ENCODE data around the gene WFIKKN1.

Gene WFIKKN1

DNA sequence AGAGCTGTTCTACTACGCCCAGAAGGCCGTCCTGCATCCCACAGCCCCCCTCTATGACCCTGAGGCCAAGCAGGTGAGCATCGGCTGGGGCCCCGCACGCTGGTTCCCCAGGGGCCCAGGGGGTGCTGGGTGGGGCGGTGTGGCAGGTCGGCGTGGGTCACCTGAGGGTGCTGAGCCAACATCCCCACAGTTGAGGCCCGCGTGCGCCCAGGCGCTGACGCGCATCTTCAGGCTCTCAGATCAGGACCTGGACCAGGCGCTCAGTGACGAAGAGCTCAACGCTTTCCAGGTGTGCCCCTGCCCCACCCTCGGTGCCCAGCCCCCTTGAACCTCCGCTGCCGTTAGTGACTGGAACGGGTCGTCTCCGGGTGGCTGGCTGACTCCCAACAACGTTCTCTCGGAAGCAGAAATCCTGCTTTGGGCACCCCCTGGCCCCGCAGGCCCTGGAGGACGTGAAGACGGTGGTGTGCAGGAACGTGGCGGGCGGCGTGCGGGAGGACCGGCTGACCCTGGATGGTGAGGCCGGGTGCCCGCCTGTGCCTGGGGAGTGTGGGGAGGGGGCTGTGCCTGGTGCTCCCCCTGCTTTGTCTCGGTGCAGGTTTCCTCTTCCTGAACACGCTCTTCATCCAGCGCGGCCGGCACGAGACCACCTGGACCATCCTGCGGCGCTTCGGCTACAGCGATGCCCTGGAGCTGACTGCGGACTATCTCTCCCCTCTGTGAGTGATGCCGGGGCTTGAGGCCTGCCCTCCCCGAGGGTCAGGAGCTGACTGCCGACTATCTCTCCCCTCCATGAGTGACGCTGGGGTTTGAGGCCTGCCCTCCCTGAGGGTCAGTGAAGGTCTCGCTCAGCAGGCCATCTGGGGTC lies 39.9 kb downstream of the WFIKKN1 start:
- ATAC-seq (replicated peaks) = no peak
- peaks cover 21 to 41% of the 10 kb centered on the region in 2 donors for H3K36me3 Mint-ChIP-seq
- DNase-seq = no peak
- H3K9me3 Mint-ChIP-seq = no peaks in the 10 kb centered on the region
- H3K27me3 Mint-ChIP-seq = peaks cover 7 to 9% of the 10 kb centered on the region in 2 donors
- peaks cover 14 to 31% of the 10 kb centered on the region in 2 donors for H3K4me1 Mint-ChIP-seq
- no peak overlapping the region for H3K4me3 Mint-ChIP-seq
- H3K27ac Mint-ChIP-seq = no peak overlapping the region

DNA sequence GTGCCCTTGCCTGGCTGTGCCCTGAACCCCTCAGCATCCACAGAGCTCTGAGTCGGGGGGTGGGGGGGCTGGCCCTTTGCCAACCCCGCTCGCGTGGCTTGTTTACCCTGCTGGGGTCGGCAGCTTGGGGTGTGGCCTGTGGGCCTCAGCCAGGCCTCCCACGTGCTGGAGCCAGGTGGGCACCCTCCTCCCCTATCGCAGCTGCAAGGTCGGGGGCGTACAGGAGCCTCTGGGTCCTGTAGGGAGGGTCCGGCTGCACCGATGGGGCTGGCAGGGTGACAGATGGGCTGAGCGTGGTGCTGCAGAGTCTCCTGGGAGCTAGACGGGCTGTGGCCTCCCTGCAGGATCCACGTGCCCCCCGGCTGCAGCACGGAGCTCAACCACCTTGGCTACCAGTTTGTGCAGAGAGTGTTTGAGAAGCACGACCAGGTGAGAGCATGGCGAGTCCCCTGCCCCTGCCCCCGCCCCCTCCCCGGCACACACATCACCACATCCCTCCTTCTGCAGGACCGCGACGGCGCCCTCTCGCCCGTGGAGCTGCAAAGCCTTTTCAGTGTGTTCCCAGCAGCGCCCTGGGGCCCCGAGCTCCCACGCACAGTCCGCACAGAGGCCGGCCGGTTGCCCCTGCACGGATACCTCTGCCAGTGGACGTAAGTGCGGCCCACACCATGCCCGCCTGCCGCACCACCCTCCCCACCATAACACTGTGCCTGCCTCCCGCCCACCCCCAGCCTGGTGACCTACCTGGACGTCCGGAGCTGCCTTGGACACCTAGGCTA lies 40.8 kb downstream of the WFIKKN1 start:
- ATAC-seq (replicated peaks) (no peak), DNase-seq (no peak)
- Mint-ChIP-seq H3K4me1 (peaks cover 15 to 31% of the 10 kb centered on the region in 2 donors), H3K9me3 (no peaks in the 10 kb centered on the region), H3K27ac (no peak overlapping the region), H3K4me3 (no peak overlapping the region), H3K27me3 (peaks cover 8 to 9% of the 10 kb centered on the region in 2 donors), H3K36me3 (peaks cover 21 to 41% of the 10 kb centered on the region in 2 donors)

DNA sequence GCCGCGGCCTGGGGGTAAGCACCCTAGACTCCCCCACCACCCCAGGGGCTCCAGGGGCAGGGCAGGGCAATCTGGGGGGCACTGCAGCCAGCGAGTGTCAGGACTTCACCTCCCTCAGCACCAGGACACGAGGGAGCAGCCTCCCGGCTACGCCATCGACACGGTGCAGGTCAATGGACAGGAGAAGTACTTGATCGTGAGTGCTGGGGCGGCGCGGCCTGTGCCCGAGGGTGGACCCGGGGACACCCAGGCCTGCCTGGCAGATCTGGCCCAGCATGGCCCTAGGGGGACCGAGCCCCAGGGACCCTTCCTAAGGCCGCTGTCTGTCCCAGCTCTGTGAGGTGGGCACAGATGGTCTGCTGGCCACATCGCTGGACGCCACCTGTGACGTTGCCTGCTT lies 41.6 kb downstream of the WFIKKN1 start:
- peaks cover 21 to 41% of the 10 kb centered on the region in 2 donors for H3K36me3 Mint-ChIP-seq

DNA sequence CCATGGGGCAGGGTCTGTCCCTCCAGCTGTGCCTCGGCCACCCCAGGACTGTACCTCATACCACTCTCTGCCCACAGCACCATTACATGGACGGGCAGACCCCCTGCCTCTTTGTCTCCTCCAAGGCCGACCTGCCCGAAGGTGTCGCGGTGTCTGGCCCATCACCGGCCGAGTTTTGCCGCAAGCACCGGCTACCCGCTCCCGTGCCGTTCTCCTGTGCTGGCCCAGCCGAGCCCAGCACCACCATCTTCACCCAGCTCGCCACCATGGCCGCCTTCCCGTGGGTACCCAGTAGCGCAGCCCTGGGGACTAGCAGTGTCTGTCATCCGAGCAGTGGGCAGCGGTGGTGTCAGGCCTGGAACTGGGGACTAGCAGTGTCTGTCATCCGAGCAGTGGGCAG lies 42.1 kb downstream of the WFIKKN1 start:
- Mint-ChIP-seq H3K36me3 (peaks cover 21 to 41% of the 10 kb centered on the region in 2 donors), H3K27me3 (peaks cover 13 to 22% of the 10 kb centered on the region in 2 donors), H3K4me3 (no peak overlapping the region), H3K4me1 (peaks cover 15 to 26% of the 10 kb centered on the region in 2 donors), H3K27ac (no peak overlapping the region), H3K9me3 (no peaks in the 10 kb centered on the region)
- DNase-seq (no peak), ATAC-seq (replicated peaks) (no peak)

More for the DNA sequence above, 41.6 kb downstream of the WFIKKN1 start:
- H3K27ac Mint-ChIP-seq = no peak overlapping the region
- H3K4me1 Mint-ChIP-seq = peaks cover 17 to 31% of the 10 kb centered on the region in 2 donors
- H3K4me3 Mint-ChIP-seq = no peak overlapping the region
- ATAC-seq (replicated peaks) = no peak
- peaks cover 13 to 17% of the 10 kb centered on the region in 2 donors for H3K27me3 Mint-ChIP-seq
- DNase-seq = no peak
- no peaks in the 10 kb centered on the region for H3K9me3 Mint-ChIP-seq

DNA sequence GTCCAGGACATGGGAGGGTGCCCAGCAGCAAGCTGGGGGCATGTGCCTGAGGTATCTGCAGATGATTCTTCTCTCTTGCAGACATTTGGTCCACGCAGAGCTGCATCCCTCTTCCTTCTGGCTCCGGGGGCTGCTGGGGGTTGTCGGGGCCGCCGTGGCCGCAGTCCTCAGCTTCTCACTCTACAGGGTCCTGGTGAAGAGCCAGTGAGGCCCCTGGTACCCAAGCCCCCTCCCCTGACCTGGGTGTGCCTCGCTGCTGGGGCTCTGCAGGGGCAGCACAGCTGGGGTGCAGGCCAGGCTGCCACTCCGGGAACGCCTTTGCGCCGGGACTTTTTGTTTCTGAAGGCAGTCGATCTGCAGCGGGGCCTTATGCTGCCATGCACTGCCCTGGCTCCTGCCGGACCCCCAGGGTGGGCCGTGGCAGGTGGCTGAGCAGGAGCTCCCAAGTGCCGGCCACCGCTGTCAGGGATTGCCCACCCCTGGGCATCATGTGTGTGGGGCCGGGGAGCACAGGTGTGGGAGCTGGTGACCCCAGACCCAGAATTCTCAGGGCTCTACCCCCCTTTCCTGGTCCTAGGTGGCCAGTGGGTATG lies 42.7 kb downstream of the WFIKKN1 start:
- H3K4me3 Mint-ChIP-seq = no peak overlapping the region
- peaks cover 21 to 41% of the 10 kb centered on the region in 2 donors for H3K36me3 Mint-ChIP-seq
- H3K27me3 Mint-ChIP-seq = peaks cover 13 to 25% of the 10 kb centered on the region in 2 donors
- peaks cover 16 to 25% of the 10 kb centered on the region in 2 donors for H3K4me1 Mint-ChIP-seq
- DNase-seq (no peak), ATAC-seq (replicated peaks) (no peak)
- no peaks in the 10 kb centered on the region for H3K9me3 Mint-ChIP-seq
- H3K27ac Mint-ChIP-seq = no peak overlapping the region

DNA sequence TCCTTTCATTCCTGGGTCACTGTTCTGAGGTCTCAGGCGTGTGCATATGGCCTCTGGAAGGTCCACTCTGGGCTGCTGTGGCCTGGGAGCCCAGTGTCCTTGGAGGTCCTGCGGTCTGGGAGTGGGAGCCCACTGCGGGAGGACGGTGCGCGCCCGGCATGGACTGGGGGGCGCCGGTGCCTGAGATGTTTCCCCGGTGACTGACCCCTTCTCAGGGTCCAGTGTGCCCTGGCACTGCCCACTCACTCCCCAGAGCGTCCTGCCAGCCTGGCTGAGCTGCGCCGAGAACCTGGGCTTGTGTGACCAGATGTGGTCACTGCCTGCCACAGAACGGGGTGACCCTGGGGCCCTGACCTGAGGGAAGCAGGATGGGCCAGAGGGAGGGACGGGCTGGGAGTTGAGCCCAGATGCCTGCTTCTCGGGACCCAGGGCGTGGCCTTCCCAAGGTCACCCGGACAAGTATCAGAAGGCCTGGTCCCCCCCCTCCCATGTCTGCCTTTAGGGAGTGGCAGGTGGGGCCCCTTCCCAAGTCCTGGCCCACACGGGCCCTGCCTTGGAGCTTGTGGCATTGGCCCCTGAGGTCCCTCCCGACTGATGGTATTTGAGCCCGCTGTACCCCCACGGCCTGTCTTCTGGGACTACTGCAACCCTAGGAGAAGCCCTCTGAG lies 43.6 kb downstream of the WFIKKN1 start:
- Mint-ChIP-seq H3K4me1 (peaks cover 15 to 25% of the 10 kb centered on the region in 2 donors), H3K36me3 (peaks cover 15 to 41% of the 10 kb centered on the region in 2 donors), H3K27ac (no peak overlapping the region), H3K4me3 (no peak overlapping the region), H3K27me3 (peaks cover 13 to 25% of the 10 kb centered on the region in 2 donors), H3K9me3 (no peaks in the 10 kb centered on the region)
- DNase-seq (no peak), ATAC-seq (replicated peaks) (no peak)

DNA sequence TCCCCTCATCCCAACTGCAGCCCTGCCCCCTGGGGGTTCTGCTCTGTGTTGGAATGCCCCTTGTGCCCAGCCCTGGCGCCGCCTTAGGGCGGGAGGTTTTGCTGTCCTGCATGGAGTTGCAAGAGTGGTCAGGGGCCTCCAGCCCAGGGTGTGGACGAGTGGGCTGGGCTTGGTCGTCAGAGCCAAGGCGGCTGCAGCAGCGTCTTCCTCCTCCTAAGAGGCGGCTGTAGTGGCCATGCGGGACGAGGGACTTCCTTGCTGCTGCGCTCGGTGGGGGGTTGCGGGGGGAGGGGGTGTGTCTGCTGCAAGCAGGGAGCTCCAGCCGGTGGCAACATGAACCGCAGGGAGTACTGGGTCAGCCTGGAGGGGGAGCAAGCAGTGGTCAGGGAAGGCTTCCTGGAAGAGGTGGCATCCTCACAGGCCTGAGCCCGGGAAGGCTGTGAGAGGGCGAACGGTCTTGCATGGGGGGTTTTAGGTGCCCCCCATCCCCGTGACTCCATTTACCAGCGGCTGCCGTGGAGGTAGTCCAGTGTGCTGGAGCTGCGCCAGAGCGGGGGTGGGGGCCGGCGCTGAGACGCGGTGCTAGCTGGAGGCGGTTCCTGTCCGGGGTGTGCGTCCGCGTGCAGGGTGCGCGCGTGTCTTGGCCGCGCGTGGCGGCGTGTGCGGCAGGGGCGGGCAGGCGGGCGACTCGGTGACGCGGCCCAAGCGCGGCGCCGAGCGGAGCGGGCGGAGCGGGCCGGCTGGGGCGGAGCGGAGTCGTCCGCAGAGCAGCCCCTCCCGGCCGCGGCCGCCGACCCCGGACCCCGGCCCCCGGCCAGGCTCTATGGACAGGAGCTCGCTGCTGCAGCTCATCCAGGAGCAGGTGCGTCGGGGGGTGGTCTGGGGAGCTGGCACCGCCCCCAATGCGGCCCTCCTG lies 44.4 kb downstream of the WFIKKN1 start, which contains the start of gene RHBDL1:
Gene RHBDL1, plus strand, starts transcription at position 704 of the 916 bp plus-strand sequence. Its CDS starts 120 bp downstream, at position 824.
- no peak for DNase-seq
- no peaks in the 10 kb centered on the region for H3K9me3 Mint-ChIP-seq

DNA sequence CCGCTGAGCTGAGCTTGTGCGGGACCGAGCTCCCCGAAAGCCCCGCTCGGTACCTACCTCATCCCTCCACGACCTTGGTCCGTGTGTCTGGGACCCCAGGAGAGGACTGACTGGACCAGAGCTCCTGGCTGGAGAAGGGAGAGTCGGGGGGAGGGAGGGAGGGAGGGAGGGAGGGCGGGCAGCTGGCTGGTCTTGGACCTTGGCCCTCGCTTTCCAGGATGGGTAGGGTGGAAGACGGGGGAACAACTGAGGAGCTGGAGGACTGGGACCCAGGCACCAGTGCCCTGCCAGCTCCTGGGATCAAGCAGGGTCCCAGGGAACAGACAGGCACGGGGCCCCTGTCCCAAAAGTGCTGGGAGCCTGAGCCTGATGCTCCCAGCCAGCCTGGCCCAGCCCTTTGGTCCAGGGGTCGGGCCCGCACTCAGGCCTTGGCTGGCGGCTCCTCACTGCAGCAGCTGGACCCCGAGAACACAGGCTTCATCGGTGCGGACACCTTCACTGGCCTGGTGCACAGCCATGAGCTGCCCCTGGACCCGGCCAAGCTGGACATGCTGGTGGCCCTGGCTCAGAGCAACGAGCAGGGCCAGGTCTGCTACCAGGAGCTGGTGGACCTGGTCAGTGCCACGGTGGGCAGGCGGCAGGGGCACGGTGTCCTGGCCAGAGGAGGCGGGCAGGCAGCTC lies 45.2 kb downstream of the WFIKKN1 start:
- Mint-ChIP-seq H3K27ac (no peak overlapping the region), H3K27me3 (peaks cover 13 to 25% of the 10 kb centered on the region in 2 donors), H3K4me1 (peaks cover 18 to 23% of the 10 kb centered on the region in 2 donors), H3K4me3 (no peak overlapping the region), H3K9me3 (no peaks in the 10 kb centered on the region), H3K36me3 (peaks cover 15 to 30% of the 10 kb centered on the region in 2 donors)
- DNase-seq (no peak), ATAC-seq (replicated peaks) (no peak)

More for the DNA sequence above, 44.4 kb downstream of the WFIKKN1 start, which contains the start of gene RHBDL1:
- Mint-ChIP-seq H3K27me3 (peaks cover 13 to 25% of the 10 kb centered on the region in 2 donors), H3K27ac (peak within 1 kb of the TSS; percentile 56), H3K4me1 (peaks cover 17 to 21% of the 10 kb centered on the region in 2 donors), H3K4me3 (peak within 1 kb of the TSS; percentile 55 to 59), H3K36me3 (peaks cover 13 to 35% of the 10 kb centered on the region in 2 donors)
- ATAC-seq (replicated peaks) = no peak

DNA sequence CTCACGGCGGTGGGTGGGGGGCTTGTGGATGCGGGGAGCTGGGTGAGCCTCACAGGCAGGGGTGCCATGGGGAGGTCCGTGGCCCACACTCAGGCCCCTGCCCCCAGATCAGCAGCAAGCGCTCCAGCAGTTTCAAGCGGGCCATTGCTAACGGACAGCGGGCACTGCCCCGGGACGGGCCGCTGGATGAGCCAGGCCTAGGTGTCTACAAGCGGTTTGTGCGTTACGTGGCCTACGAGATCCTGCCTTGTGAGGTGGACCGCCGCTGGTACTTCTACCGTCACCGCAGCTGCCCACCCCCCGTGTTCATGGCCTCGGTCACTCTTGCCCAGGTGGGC lies 45.7 kb downstream of the WFIKKN1 start:
- no peak overlapping the region for H3K27ac Mint-ChIP-seq
- H3K27me3 Mint-ChIP-seq = peaks cover 13 to 25% of the 10 kb centered on the region in 2 donors
- DNase-seq (no peak), ATAC-seq (replicated peaks) (no peak)
- H3K4me1 Mint-ChIP-seq = peaks cover 22 to 28% of the 10 kb centered on the region in 2 donors
- no peaks in the 10 kb centered on the region for H3K9me3 Mint-ChIP-seq
- peaks cover 20 to 29% of the 10 kb centered on the region in 2 donors for H3K36me3 Mint-ChIP-seq
- no peak overlapping the region for H3K4me3 Mint-ChIP-seq

DNA sequence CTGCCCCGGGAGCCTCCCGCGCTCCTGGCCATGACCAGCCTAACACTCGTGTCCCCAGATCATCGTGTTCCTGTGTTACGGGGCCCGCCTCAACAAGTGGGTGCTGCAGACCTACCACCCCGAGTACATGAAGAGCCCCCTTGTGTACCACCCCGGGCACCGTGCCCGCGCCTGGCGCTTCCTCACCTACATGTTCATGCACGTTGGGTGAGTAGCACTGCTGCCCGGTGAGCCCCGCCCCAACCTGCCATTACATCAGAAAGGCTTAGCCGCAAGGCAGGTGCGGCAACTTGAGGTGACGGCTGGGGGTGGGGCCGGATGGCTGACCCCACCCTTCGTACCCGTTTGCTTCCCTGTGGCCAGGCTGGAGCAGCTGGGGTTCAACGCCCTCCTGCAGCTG lies 46.1 kb downstream of the WFIKKN1 start:
- Mint-ChIP-seq H3K4me1 (peaks cover 26 to 31% of the 10 kb centered on the region in 2 donors), H3K27ac (no peak overlapping the region), H3K27me3 (peaks cover 13 to 25% of the 10 kb centered on the region in 2 donors), H3K9me3 (no peaks in the 10 kb centered on the region), H3K4me3 (no peak overlapping the region), H3K36me3 (peaks cover 21 to 30% of the 10 kb centered on the region in 2 donors)
- DNase-seq = no peak
- ATAC-seq (replicated peaks) = no peak

DNA sequence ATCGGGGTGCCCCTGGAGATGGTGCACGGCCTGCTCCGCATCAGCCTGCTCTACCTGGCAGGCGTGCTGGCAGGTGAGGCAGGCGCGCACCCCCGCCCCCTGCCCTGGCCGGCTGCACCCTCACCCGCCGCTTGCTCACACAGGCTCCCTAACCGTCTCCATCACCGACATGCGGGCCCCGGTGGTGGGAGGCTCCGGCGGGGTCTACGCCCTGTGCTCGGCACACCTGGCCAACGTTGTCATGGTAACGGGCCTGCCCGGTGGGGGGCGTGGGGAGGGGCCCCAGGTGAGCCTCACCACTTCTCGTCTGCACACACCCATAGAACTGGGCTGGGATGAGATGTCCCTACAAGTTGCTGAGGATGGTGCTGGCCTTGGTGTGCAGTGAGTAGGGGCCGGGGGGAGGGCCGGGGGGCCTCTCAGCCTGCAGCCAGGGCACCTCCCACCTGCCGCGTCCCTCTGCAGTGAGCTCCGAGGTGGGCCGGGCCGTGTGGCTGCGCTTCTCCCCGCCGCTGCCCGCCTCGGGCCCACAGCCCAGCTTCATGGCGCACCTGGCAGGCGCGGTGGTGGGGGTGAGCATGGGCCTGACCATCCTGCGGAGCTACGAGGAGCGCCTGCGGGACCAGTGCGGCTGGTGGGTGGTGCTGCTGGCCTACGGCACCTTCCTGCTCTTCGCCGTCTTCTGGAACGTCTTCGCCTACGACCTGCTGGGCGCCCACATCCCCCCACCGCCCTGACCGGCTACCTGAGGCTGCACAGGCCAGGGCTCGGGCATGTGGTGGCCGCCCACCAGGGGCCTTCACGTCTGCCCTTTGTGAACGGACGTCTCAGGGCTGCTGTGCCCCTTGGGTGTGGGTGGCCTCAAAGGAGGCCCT lies 46.8 kb downstream of the WFIKKN1 start:
- peaks cover 24 to 34% of the 10 kb centered on the region in 2 donors for H3K36me3 Mint-ChIP-seq
- H3K4me1 Mint-ChIP-seq = peaks cover 29 to 38% of the 10 kb centered on the region in 2 donors
- H3K27ac Mint-ChIP-seq = no peak overlapping the region
- ATAC-seq (replicated peaks) (no peak), DNase-seq (no peak)
- H3K27me3 Mint-ChIP-seq = peaks cover 13 to 25% of the 10 kb centered on the region in 2 donors
- no peak overlapping the region for H3K4me3 Mint-ChIP-seq
- H3K9me3 Mint-ChIP-seq = no peaks in the 10 kb centered on the region

Data from stimulated activated naive B cell treated with anti-CD40 and anti-IgM and Interleukin-4, amounts not matched to agents 10 μg/mL and 1 μg/mL and 100 μg/mL, for 72 hours (primary cell).